ENCODE results near the gene SCNM1.

- TF ChIP-seq POLR2A (IDR thresholded peaks at IDR 0.05; ENCODE audit: low read depth, low read length) (no peak), POLR2AphosphoS5 (IDR thresholded peaks at IDR 0.05; ENCODE audit: low read depth, low read length) (no peak)
These were observed 47.6 kb downstream of the SCNM1 start for GRCh38 chr1:151213560-151213959.

All from GM12892 (cell line).